ENCODE data around the gene UBE2E1.
"Not testable (repeated sequence)": the region's sequence is repeated elsewhere in the genome, so short reads cannot be mapped to it uniquely, and the experiment has no call there.

Gene UBE2E1

GRCh38 chr3:23916152-23916885 lies 110.6 kb downstream of the UBE2E1 start:
- DNase-seq (ENCODE audit: low read depth, low spot score), result no peak
- H3K4me3 ChIP-seq (ENCODE audit: low read depth, low read length), result peak overlapping the region; percentile 98
- in situ Hi-C loops (cut with HindIII; ENCODE audit: low sequenced_read_pairs), result no loop called here

GRCh38 chr3:23916886-23917678 lies 111.3 kb downstream of the UBE2E1 start, which contains the start of the genes NKIRAS1 and RPL15:
NKIRAS1 (minus strand) TSS chr3:23916990; CDS start chr3:23910904, 6,086 bp downstream.
RPL15 (plus strand) TSS chr3:23917132; CDS start chr3:23917860, 728 bp downstream.
- in situ Hi-C loops (cut with HindIII; ENCODE audit: low sequenced_read_pairs), result no loop called here
- H3K4me3 ChIP-seq (ENCODE audit: low read depth, low read length), result peak within 1 kb of the TSS; percentile 98
- TF ChIP-seq, protein P1, sequence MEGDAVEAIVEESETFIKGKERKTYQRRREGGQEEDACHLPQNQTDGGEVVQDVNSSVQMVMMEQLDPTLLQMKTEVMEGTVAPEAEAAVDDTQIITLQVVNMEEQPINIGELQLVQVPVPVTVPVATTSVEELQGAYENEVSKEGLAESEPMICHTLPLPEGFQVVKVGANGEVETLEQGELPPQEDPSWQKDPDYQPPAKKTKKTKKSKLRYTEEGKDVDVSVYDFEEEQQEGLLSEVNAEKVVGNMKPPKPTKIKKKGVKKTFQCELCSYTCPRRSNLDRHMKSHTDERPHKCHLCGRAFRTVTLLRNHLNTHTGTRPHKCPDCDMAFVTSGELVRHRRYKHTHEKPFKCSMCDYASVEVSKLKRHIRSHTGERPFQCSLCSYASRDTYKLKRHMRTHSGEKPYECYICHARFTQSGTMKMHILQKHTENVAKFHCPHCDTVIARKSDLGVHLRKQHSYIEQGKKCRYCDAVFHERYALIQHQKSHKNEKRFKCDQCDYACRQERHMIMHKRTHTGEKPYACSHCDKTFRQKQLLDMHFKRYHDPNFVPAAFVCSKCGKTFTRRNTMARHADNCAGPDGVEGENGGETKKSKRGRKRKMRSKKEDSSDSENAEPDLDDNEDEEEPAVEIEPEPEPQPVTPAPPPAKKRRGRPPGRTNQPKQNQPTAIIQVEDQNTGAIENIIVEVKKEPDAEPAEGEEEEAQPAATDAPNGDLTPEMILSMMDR (IDR thresholded peaks at IDR 0.05; ENCODE audit: low read depth, low read length), result peak; percentile 46
- peak; percentile 97 for DNase-seq (ENCODE audit: low read depth, low spot score)

More at GRCh38 chr3:23916152-23916885, 110.6 kb downstream of the UBE2E1 start:
- TF ChIP-seq, protein P1 (IDR thresholded peaks at IDR 0.05; ENCODE audit: low read depth, low read length), result no peak

- in situ Hi-C loops (cut with HindIII; ENCODE audit: low sequenced_read_pairs); DNase-seq (ENCODE audit: low read depth, low spot score): not testable (repeated sequence)
Observed at GRCh38 chr3:23917679-23918303, 112.0 kb downstream of the UBE2E1 start.

GRCh38 chr3:23918331-23918730 lies 112.6 kb downstream of the UBE2E1 start:
- DNase-seq (ENCODE audit: low read depth, low spot score); in situ Hi-C loops (cut with HindIII; ENCODE audit: low sequenced_read_pairs): not testable (repeated sequence)
- peak overlapping the region; percentile 98 for H3K4me3 ChIP-seq (ENCODE audit: low read depth, low read length)

More at GRCh38 chr3:23917679-23918303, 112.0 kb downstream of the UBE2E1 start:
- H3K4me3 ChIP-seq (ENCODE audit: low read depth, low read length), result peak overlapping the region; percentile 98

DNA sequence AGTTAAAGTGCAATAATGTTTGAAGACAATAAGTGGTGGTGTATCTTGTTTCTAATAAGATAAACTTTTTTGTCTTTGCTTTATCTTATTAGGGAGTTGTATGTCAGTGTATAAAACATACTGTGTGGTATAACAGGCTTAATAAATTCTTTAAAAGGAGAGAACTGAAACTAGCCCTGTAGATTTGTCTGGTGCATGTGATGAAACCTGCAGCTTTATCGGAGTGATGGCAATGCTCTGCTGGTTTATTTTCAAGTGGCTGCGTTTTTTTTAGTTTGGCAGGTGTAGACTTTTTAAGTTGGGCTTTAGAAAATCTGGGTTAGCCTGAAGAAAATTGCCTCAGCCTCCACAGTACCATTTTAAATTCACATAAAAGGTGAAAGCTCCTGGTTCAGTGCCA lies 113.9 kb downstream of the UBE2E1 start:
- no peak overlapping the region for H3K4me3 ChIP-seq (ENCODE audit: low read depth, low read length)
- TF ChIP-seq, protein P1 (IDR thresholded peaks at IDR 0.05; ENCODE audit: low read depth, low read length), result no peak
- in situ Hi-C loops (cut with HindIII; ENCODE audit: low sequenced_read_pairs), result no loop called here
- DNase-seq (ENCODE audit: low read depth, low spot score), result no peak

DNA sequence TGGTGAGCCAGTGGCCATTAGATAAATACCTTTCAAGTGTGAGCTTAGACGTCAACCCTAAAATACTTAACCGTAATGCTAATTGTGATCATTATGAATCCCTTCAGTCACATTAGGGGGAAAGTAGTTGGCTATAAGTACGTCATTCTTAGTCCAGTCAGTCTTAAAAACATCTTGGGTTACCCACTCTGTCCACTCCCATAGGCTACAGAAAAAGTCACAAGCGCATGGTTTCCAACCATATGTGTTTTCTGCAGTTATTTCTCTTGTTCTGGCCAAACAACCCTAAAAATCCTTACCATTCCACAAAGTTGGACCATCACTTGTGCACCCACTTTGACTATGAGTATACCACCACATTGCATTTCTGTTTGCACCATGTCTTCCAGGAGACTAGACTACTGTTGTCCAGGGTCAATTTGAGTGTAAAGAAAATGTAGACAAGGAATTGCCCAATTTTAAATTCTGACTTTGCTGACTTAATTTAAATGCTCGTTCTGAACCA lies 114.4 kb downstream of the UBE2E1 start:
- in situ Hi-C loops (cut with HindIII; ENCODE audit: low sequenced_read_pairs), result no loop called here
- DNase-seq (ENCODE audit: low read depth, low spot score), result no peak
- no peak overlapping the region for H3K4me3 ChIP-seq (ENCODE audit: low read depth, low read length)
- TF ChIP-seq, protein P1 (IDR thresholded peaks at IDR 0.05; ENCODE audit: low read depth, low read length), result no peak

GRCh38 chr3:23921052-23921511 lies 115.3 kb downstream of the UBE2E1 start:
- H3K4me3 ChIP-seq (ENCODE audit: low read depth, low read length), result no peak overlapping the region
- DNase-seq (ENCODE audit: low read depth, low spot score), result no peak
- TF ChIP-seq, protein P1 (IDR thresholded peaks at IDR 0.05; ENCODE audit: low read depth, low read length), result no peak
- in situ Hi-C loops (cut with HindIII; ENCODE audit: low sequenced_read_pairs), result no loop called here

Measured in astrocyte of the spinal cord (primary cell).